HG03457 (cell line): ENCODE measurements around the gene BIRC6.
"Not testable (repeated sequence)": the region's sequence is repeated elsewhere in the genome, so short reads cannot be mapped to it uniquely, and the experiment has no call there.

ENCODE experiments used
- ATAC-seq: cut with Tn5 transposase; IDR thresholded peaks from one replicate; pipeline ENCODE4 v1.9.1; 2021; ENCODE audit warnings: moderate number of reproducible peaks; ENCODE audit not compliant: unreplicated experiment

Gene BIRC6

DNA sequence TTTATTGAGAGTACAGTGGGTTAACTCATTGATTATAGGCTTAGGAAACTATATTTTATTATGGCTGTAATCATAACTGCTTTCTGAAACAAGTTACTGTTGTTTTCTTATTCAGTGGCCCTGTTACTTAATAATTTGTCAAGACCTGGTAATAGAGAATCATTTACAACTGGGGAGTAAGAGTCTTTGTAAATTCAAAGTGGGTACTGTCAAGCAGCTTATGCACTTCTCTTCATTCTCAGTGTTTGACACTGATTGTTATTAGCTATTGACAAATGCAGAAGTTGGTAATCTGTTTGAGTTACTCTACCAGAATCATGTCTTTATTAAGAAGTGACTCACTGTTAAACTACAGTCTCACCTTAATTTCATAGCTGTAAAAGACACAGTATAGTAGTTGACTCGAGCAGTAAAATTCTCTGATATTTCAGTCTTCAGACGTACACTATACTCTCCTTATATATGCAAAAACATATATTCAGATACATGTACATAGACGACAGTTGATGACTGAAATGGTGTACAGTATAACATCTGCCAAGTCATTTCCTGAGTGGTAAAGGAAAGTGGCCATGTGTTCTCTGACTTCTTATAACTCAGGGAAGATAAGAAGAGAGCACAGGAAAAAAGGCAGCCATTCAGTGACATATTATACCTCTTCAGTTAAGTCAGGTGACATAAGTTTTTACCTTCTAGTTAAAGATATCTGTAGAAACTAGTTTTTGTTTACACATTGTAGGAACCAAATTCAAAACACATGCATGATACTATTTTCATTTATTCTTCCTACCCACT is 235.0 kb downstream of the BIRC6 start:
- peak; percentile 51 for ATAC-seq

DNA sequence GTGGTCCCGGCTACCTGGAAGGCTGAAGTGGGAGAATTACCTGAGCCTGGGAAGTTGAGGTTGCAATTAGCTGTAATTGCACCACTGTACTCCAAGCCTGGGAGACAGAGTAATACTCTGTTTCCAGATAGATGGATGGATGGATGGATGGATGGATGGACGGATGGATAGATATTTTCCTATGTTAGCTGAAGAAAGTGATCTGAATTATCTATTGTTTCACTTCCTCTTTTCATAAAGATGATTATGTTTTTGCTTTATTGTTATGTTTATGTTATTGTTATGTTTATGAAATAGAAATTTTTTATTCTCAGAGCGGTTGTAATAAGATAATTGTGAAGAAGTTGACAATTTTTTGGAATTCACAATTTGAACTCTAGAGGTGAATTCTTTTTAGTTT is 237.8 kb downstream of the BIRC6 start:
- ATAC-seq = no peak

DNA sequence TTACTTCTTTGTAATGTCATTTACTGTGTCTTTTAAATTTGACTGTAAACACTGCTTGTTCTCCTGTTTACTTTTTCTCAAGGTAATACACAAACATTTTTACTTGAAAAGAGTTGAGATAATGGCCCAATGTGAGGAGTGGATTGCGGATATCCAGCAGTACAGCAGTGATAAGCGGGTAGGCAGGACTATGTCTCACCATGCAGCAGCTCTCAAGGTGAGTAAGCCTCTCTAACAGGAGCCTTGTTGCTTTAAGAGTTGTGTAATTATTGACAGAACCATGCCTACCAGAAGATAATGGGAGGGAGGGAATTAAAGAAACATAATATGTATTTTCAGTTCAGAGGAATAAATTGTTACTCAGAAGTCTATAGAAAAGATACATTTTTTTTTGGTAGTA is 254.5 kb downstream of the BIRC6 start:
- ATAC-seq = no peak

DNA sequence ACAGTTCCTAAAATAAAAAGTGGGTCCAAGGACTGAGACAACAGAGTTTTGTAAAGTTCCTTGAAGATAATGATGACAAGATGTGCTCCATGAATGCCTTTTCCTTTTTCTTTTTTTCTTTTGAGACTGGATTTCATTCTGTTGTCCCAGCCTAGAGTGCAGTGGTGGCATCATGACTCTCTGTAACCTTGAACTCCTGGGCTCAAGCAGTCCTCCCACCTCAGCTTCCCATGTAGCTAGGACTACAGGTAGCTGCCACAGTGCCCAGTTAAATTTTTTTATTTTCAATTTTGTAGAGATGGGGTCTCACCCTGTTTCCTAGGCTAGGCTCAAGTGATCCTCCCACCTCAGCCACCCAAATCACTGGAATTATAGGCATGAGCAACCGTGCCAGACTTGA is 254.9 kb downstream of the BIRC6 start:
- ATAC-seq = no peak

DNA sequence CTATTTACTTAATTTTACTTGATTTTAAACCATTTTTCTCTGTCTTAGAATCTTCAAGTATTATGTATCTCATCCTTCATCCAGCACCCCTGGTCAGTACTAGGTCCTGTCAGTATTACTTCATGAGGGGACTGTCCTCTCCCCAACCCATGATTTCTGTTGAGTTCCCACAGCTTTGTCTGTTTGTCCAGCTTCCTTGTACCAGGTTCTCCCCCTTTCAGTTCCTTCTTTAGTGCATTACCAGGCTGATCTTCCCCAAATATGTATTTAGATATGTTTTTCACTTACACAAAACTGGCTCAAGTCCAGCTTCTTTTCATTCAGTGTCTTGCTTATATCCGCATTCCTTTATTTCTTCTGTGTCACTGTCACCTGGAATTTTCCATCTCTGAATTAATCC is 257.3 kb downstream of the BIRC6 start:
- ATAC-seq = no peak

DNA sequence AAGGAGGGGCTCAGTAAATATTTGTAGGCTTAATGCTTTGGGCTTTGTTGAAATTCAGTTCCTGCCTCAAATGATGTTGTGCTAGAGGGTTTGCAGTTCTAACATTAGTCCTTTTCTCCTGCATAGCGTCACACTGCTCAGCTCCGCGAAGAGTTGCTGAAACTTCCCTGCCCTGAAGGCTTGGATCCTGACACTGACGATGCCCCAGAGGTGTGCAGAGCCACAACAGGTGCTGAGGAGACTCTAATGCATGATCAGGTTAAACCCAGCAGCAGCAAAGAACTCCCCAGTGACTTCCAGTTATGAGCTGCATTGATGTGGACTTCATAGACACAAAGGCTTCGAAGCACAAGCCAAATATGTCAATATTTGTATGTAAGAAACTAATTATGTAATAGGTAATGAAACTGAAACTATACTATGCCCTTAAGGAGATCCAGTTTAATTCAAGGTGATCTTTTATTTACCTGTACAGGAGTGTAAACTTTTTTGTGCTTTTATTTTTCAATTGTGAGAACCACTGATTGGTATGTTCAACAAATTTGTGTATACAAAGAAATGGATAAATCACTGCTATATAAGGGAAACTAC is 260.9 kb downstream of the BIRC6 start:
- no peak for ATAC-seq

DNA sequence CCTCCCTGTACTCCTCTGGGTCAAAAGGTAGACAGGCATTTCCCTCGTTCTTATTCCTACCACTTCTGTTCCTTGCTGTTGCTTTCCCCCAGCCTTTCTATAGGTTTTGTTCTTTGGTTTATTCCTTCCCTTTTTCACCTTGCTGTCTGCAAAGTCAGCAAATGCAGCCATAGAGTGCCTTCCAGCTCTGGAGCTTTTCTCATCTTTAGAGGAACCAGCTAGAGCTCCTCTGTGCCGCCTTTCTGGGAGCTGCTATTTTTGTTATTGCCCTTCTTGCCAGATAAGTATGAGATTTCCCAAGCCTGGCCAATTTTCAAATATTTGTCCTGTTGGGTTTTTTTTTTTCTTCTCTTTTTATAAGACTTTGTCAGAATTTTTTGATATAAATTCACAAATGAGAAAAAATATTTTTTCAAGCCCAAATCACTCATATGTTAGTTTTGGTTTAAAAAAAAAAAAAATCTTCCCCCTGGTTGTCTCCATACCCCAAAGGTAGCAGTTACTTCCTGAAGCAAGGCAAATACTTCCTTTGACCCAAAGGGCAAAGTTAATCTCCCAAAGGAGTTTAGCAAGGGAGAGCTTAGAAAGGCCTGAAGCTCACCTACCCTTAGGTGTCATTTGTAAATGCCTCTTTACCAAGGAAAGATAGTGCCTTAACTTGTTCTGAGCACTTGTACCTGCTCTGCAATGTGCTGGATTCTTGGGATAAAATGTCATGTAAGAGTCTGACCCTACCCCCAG is 265.9 kb downstream of the BIRC6 start:
- ATAC-seq = no peak

DNA sequence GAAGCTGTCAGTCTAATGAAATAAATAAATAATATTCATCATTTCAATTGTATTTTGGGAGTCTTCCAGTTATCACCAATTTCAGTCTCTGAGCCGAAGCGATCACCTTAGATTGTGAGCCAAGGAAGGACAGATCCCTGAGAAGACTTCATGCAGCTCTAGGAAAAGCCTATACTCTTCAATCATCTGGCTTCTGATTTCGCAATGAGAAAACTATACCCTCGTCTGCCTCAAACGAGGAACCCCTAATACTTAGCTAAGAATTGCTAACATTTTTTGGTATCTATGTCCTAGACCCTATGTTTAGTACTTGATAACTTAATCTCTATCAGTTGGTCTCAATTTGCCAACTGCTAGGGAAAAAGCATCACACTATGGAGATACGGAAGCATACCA is 266.5 kb downstream of the BIRC6 start:
- no peak for ATAC-seq

DNA sequence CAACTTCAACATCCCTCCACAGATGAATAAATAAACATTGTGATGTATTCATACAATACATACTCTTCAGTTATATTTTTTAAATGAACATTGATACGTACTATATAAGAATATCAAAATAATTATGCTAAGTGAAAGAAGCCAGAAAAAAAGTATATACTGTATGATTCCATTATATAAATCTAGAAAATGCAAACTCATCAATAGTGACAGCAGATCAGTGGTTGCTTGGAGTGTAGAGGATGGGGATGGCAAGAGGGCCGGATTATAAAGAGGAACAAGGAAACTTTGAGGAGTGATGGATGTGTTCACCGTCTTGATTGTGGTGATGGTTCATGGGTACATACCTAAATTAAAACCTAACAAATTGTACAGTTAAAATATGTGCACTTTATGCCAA is 268.0 kb downstream of the BIRC6 start:
- no peak for ATAC-seq

DNA sequence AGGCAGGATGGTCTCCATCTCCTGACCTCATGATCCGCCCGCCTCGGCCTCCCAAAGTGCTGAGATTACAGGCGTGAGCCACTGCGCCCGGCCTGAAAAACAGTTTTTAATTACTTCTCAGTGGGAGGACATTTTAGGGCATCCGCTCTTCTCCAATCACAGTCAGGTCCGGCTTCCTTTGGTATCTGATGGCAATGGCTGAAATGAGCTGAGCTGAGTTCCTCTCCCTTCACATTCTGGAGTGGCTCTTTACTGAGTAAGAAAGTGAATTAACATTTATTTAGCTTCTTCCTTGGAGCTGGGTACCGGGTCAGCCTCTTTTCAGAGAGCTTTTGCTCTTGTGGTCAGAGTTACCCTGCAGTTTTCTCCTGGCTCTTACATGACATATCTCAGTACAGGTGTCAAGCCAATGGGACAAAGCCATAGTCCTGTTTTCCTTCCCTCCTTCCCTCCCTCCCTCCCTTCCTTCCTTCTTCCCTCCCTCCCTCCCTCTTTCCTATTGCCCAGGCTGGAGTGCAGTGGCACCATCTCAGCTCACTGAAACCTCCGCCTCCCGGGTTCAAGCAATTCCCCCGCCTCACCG is 269.9 kb downstream of the BIRC6 start:
- ATAC-seq = no peak

DNA sequence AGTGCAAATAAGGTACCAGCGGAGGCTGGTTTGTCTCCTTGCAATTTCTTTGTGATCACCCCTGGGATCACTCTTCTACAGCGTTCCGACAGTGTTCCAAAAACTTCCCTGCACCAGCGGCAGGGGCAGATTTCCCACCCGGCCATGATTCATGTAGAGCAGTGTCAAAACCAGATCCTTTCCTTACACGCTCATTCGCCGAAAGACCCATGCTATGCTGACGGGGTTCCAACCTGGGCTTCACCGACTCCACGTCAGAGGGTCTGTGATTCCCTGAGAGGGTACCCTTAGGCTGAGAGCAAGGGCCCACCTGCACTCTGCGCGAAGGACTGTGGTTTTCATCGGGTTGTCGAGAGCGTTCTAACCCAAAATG is 270.6 kb downstream of the BIRC6 start:
- ATAC-seq = peak; percentile 26

DNA sequence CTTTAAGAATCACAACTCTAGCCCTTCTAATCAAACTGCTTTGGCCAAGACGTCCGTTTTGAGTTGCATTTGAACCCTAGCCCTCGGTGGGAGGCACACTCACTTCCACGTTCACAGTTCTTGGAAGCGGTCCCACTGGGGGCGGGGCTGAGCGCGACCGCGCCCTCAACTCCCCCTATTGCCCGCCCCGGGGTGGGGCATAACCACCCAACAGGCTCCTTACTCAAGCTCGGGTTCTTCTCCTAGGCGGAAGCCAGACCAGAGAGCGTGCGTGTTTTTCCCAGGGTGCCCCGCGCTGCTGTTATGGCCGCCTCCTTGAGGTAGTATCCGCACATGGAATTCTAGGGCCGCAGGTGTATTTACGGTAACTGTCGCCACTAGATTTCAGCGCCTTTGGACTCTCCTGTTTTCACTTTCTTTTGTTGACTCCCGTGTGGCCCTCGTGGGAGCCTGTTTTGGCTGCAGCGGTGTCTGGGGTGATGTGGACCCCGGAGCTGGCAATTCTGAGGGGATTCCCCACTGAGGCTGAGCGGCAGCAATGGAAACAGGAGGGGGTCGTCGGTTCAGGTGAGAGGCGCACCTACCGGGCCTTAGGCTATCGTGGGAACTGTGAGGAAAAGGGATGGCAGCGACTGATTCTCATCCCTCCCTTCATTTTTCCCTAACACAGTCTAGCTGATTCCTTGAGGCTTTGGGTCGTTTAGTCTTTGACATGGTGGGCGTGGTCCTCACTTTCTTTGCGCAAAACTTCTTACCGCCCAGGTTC is 271.2 kb downstream of the BIRC6 start, which contains the start of gene TTC27:
Gene TTC27 (plus strand): TSS at position 237 of the 766 bp plus-strand sequence. CDS start 243 bp downstream, at position 480.
- ATAC-seq = peak; percentile 99

DNA sequence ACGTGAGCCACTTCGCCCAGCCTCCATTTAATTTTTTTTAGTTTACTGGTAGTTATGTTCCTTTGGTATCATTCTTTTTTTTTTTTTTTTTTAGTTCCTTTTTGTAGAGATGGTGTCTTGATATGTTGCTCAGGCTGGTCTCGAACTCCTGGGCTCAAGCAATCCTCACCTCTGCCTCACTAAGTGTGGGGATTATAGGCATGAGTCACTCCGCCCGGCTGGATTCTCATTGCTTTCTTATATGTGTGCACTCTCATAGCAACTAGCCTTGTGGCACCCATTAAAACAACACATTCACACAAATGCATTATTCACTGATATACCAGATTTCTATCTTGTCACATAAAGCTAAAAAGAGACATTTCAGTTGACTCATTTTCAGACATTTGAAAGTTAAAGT is 275.3 kb downstream of the BIRC6 start:
- no peak for ATAC-seq

DNA sequence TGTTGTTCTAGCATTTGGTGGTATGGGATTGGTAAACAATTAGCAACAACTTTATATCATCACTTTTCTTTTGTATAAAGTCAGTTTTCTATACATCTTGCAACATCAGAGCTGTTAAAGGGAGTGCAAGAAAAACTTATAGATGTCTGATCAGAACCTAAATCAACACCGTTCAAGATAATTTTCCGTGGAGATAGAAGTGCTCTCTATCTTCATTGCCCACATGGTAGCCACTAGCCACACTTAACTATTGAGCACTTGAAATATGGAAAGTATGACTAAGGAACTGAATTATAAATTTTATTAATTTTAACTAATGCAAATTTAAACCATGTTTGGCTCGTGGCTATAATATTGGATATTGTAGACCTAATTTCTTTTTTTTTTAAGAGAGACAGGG is 276.2 kb downstream of the BIRC6 start:
- ATAC-seq = no peak

DNA sequence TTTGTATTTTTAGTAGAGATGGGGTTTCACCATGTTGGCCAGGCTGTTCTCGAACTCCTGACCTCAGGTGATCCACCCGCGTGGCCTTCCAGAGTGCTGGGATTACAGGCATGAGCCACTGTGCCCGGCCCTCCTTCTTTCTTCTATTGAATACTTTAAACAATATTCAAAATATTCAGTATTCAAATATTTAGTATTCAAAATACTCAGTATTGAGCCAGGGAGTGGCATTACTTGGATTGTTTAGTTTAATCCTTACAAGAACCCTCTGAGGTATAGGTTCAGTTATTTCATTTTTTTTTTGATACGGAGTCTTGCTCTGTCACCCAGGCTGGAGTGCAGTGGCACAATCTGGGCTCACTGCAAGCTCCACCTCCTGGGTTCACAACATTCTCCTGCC is 281.7 kb downstream of the BIRC6 start:
- not testable (repeated sequence) for ATAC-seq

DNA sequence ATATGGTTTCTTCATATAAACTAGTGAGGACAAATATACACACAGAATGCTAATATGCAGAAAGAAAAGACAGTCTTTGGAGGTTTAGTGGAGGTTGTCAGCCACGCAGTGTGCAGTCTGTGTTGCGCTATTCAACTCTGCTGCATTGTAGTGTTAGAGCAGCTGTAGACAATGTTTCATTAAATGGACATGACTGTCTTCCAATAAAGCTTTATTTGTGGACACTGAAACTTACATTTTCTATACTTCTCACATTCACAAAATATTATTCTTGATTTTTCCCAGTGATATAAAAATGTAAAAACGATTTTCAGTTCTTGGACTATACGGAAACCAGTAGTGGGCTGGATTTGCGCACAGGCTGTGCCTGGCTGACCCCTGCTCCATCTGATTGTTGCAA is 284.4 kb downstream of the BIRC6 start:
- ATAC-seq = no peak

DNA sequence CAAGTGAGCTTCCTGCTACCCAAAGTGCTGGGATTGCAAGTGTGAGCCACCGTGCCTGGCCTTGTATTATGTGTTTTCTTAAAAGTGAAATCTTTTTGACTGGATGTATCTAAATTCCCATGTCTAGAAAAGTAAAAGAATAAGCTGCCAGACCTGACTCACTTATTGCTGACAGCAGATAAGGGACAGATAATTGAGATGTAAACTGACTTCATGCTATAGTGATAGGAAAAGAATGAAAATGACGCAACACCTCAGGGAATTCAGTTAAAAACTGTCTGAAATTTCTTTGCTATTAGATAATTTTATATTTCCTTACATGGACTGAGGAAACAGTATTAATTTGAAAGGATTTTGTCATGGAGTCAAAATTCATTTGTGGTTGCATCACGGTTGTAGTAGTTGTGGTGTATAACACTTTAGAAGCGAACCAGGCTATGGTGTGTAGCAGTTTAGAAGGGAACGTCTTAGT is 290.4 kb downstream of the BIRC6 start:
- no peak for ATAC-seq

DNA sequence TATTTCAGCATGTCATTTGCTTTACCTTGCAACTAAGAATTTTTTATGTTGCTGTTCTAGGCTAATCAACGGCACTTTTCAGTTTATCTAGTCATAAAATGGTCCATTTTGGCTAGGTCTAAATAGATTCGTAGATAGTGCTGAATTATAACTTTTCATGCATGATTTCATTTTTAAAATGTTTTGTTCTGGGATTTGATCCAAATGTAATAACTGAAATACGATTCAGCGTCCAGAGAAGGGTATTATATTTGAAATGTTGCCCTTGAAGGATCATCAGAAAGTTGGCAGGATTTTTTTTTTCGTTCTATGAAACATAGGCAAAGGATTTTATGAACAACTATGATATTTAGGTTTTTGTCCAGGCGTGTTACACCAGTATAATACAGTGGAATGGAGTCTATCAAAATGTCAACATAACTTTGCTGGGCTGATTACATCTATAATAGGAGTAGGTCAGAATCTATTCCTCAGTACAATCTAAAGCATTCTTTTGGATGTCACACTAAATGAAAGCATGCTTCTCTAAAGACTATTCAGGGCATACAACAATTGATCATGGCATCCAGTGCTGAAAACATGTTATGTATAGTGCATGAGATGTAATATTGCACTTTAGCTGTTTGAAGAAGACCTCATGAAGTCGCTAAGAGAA is 295.9 kb downstream of the BIRC6 start:
- no peak for ATAC-seq

DNA sequence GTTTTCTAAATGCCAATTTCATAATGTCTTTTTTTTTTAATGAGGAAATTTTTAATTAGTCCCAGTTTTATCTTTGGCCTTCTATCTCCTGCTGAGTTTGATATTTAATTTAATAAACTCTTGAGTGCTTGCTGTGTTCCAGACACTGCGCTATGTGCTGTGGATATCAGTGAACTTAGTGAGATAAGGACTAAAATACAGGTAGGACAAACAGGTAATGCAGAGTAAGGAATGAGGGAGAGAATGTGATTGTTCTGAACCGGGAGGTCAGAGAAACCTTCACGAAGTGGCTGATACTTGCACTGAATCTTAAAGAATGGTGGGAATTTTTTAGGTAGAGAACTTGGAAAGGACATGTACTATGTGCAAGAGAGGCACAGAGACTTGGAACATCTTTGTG is 299.2 kb downstream of the BIRC6 start:
- ATAC-seq = no peak

DNA sequence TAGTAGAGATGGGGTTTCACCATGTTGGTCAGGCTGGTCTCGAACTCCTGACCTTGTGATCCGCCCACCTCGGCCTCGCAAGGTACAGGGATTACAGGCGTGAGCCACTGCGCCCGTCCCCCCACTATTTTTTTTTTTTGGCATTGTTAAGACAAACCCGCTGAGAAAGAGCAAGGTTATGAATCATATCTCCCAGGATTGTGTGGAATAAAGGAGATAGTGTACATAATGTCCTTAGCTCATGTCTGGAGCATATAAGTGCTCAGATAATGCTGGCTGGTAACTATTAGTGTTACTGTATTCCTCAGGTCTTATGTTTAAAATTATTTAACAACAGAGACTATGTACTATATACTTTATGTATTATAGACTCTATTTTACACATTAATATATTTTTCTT is 307.0 kb downstream of the BIRC6 start:
- no peak for ATAC-seq
